ENCODE measurements around the gene TFDP1.

DNA sequence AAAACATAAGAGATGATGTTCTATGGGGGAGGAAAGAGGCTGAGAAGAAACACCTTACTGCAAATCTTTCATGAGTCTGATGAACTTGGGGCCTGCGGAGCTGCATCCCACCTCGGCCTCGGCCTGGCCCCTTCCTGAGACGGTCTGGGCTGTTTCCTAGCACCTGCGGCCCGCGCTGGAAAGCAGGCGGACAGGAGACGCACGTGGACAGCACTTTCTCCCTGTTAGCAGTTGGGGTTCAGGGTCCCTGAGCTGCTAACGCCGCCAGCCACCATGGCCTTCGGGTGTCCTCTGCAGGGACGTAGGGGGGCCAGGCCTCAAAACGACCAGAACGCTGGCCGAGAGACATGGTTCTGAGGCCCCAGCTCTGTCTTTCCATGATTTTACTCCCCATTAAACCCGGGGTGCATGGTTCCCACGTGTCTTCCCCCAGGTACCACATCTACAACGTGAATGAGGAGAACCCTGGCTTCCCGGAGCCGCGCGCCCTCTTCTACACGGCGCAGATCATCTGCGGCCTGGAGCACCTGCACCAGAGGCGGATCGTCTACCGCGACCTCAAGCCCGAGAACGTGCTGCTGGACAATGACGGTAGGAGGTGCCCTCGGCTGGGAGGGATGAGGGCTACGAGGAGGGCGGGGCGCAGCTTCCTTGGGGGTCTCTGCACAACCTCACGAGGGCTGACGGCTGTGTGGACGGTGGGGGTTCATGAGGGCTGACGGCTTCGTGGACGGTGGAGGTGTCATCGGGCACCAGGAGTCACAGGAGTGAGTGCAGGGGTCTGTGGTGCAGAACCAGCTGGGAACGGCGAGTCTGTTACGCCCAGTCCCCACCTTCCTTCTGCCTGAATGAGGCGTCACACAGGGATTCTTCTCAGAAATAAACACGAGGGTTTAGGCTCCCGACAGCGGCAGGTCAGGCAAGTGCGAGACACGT, 86.8 kb downstream of the TFDP1 start:
- TF ChIP-seq TAF1 (IDR thresholded peaks at IDR 0.05; ENCODE audit: low read depth), result no peak
- no peak for TF ChIP-seq CREB1 (IDR thresholded peaks at IDR 0.05; ENCODE audit: low read depth)
- TF ChIP-seq ZBTB7A (IDR thresholded peaks at IDR 0.05; ENCODE audit: low read depth), result no peak
- no peak for TF ChIP-seq CEBPB (IDR thresholded peaks at IDR 0.05)
- TF ChIP-seq NFIC (IDR thresholded peaks at IDR 0.05), result no peak
